Measurements from ENCODE around the gene SMYD3. TPM values are rescaled to one million over a fixed set of nuclear protein-coding genes. Genes with fewer than 3 reads are reported as not detected.
"Not testable (repeated sequence)": the region's sequence is repeated elsewhere in the genome, so short reads cannot be mapped to it uniquely, and the experiment has no call there.

SMYD3 gene
- total RNA-seq, 4 donors from 2014 or later = 7.6 to 26.3 (median 13.4) TPM

- TF ChIP-seq CTCF (IDR thresholded peaks at IDR 0.05) = no peak
- DNase-seq (ENCODE audit: low spot score) (no peak), ATAC-seq (ENCODE audit: low FRiP score) (no peak)
Observed at GRCh38 chr1:245946905-245947304, 560.2 kb downstream of the SMYD3 start.

- ATAC-seq (ENCODE audit: low FRiP score); DNase-seq (ENCODE audit: low spot score): not testable (repeated sequence)
Observed at GRCh38 chr1:245945136-245945535, 561.9 kb downstream of the SMYD3 start.

- ATAC-seq (ENCODE audit: low FRiP score) (no peak), DNase-seq (ENCODE audit: low spot score) (no peak)
- TF ChIP-seq CTCF (IDR thresholded peaks at IDR 0.05) = no peak
Observed at GRCh38 chr1:245942856-245943255, 564.2 kb downstream of the SMYD3 start.

- not testable (repeated sequence) for DNase-seq (ENCODE audit: low spot score); ATAC-seq (ENCODE audit: low FRiP score)
Observed at GRCh38 chr1:245941771-245942170, 565.3 kb downstream of the SMYD3 start.

GRCh38 chr1:245939756-245940345 lies 567.2 kb downstream of the SMYD3 start:
- DNase-seq (ENCODE audit: low spot score) (no peak), ATAC-seq (ENCODE audit: low FRiP score) (no peak)
- TF ChIP-seq CTCF (IDR thresholded peaks at IDR 0.05) = no peak

GRCh38 chr1:245938046-245938435 lies 569.0 kb downstream of the SMYD3 start:
- DNase-seq (ENCODE audit: low spot score) (no peak), ATAC-seq (ENCODE audit: low FRiP score) (no peak)
- TF ChIP-seq CTCF (IDR thresholded peaks at IDR 0.05) = no peak

- DNase-seq (ENCODE audit: low spot score) (no peak), ATAC-seq (ENCODE audit: low FRiP score) (no peak)
- no peak for TF ChIP-seq CTCF (IDR thresholded peaks at IDR 0.05)
Observed at GRCh38 chr1:245937316-245938045, 569.6 kb downstream of the SMYD3 start.

- no peak for TF ChIP-seq CTCF (IDR thresholded peaks at IDR 0.05)
- DNase-seq (ENCODE audit: low spot score) = no peak
- no peak for ATAC-seq (ENCODE audit: low FRiP score)
Observed at GRCh38 chr1:245934409-245934808, 572.7 kb downstream of the SMYD3 start.

All from omental fat pad (tissue), 4 donors.